ENCODE measurements around the gene ARHGAP6.

Gene ARHGAP6

GRCh38 chrX:11655282-11656015, 10.3 kb downstream of the ARHGAP6 start:
- no peak for DNase-seq (ENCODE audit: low read depth)
- no peak overlapping the region for H3K4me3 ChIP-seq (ENCODE audit: low read depth, low read length)
- no peak for TF ChIP-seq MAX (IDR thresholded peaks at IDR 0.05; ENCODE audit: low read depth, low read length)

GRCh38 chrX:11648705-11649519, 16.8 kb downstream of the ARHGAP6 start:
- no peak overlapping the region for H3K4me3 ChIP-seq (ENCODE audit: low read depth, low read length)
- TF ChIP-seq MYC (IDR thresholded peaks at IDR 0.05; ENCODE audit: low read depth, low read length) (no peak), MAX (IDR thresholded peaks at IDR 0.05; ENCODE audit: low read depth, low read length) (no peak), CTCF (IDR thresholded peaks at IDR 0.05; ENCODE audit: low read depth, low read length) (no peak), POLR2A (IDR thresholded peaks at IDR 0.05; ENCODE audit: extremely low read depth, insufficient read length) (no peak)
- no peak for DNase-seq (ENCODE audit: low read depth)

GRCh38 chrX:11647138-11647537, 18.6 kb downstream of the ARHGAP6 start:
- DNase-seq (ENCODE audit: low read depth): no peak
- TF ChIP-seq MYC (IDR thresholded peaks at IDR 0.05; ENCODE audit: low read depth, low read length) (no peak), CTCF (IDR thresholded peaks at IDR 0.05; ENCODE audit: low read depth, low read length) (no peak), MAX (IDR thresholded peaks at IDR 0.05; ENCODE audit: low read depth, low read length) (no peak), POLR2A (IDR thresholded peaks at IDR 0.05; ENCODE audit: extremely low read depth, insufficient read length) (no peak)
- no peak overlapping the region for H3K4me3 ChIP-seq (ENCODE audit: low read depth, low read length)

GRCh38 chrX:11641349-11642065, 24.2 kb downstream of the ARHGAP6 start:
- no peak for TF ChIP-seq POLR2A (IDR thresholded peaks at IDR 0.05; ENCODE audit: extremely low read depth, insufficient read length)
- TF ChIP-seq MYC (IDR thresholded peaks at IDR 0.05; ENCODE audit: low read depth, low read length): no peak
- no peak for TF ChIP-seq CTCF (IDR thresholded peaks at IDR 0.05; ENCODE audit: low read depth, low read length)
- no peak for TF ChIP-seq MAX (IDR thresholded peaks at IDR 0.05; ENCODE audit: low read depth, low read length)
- DNase-seq (ENCODE audit: low read depth): peak; percentile 1
- no peak overlapping the region for H3K4me3 ChIP-seq (ENCODE audit: low read depth, low read length)

GRCh38 chrX:11640089-11640488, 25.6 kb downstream of the ARHGAP6 start:
- no peak overlapping the region for H3K4me3 ChIP-seq (ENCODE audit: low read depth, low read length)
- no peak for DNase-seq (ENCODE audit: low read depth)
- no peak for TF ChIP-seq MAX (IDR thresholded peaks at IDR 0.05; ENCODE audit: low read depth, low read length)
- TF ChIP-seq POLR2A (IDR thresholded peaks at IDR 0.05; ENCODE audit: extremely low read depth, insufficient read length): no peak
- no peak for TF ChIP-seq CTCF (IDR thresholded peaks at IDR 0.05; ENCODE audit: low read depth, low read length)
- TF ChIP-seq MYC (IDR thresholded peaks at IDR 0.05; ENCODE audit: low read depth, low read length): no peak
